Measurements from ENCODE around the gene PIK3R1. TPM values are rescaled to one million over a fixed set of nuclear protein-coding genes. Genes with fewer than 3 reads are reported as not detected.

The PIK3R1 gene
- total RNA-seq, 4 donors from 2014 or later = 44.9 to 222 (median 81.6) TPM

DNA sequence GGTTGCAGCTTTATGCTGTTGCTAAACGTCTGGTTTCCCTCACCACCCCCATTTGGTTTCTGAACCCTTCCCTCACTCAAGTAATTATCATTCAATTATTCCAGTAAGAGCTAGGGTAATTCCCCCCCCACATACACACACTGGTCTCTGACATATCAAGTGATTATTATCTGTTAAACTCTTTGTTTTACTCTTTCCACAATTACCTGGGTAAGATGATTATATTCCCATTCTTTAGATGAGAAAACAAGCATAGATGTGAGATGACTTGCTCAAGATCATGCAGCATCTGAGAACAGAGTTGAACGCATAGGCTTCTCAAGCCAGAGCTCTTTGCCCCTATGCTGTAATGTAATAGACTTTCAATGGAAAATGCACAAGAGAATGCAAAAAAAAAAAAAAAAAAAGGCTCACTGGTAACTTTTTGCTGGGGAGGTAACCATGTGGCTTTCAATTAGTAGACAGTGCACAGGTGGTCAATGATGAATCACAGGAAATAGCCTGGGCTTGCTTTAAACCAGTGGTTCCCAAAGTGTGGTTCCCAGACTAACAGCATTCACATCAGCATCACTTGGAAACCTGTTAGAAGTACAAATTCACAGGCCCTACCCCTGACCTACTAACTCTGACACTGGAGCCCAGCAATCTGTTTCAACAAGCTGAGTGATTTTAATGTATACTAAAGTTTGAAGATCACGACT is 87.6 kb downstream of the PIK3R1 start:
- DNase-seq = no peak
- WGBS, 2 donors (ENCODE audit: low coverage in 1 of 2) = 54 to 64% methylated on average over 3 of the region's 3 CpGs
- peaks cover 0 to 15% (median 5%) of the 10 kb centered on the region in 4 donors for H3K36me3 ChIP-seq
- no peaks in the 10 kb centered on the region for H3K9me3 ChIP-seq
- intact Hi-C loops (cut with DNase I; ENCODE audit: low total_unique reads) = no loop called here
- H3K4me1 ChIP-seq = no peaks in the 10 kb centered on the region
- H3K27me3 ChIP-seq = no peaks in the 10 kb centered on the region
- H3K27ac ChIP-seq = no peak overlapping the region
- TF ChIP-seq CTCF (IDR thresholded peaks at IDR 0.05) = no peak
- TF ChIP-seq EP300 (IDR thresholded peaks at IDR 0.05; ENCODE audit: low read depth) = no peak
- TF ChIP-seq POLR2AphosphoS5 (IDR thresholded peaks at IDR 0.05) = no peak
- no peak for TF ChIP-seq POLR2A (IDR thresholded peaks at IDR 0.05)
- in situ Hi-C loops (cut with MboI; ENCODE audit: low pct_ligation_motif_present in 1 of 4, low pct_unique_long_range_greater_than_20kb in 1 of 4, low sequenced_read_pairs in 3 of 4) = no loop called here
- H3K4me3 ChIP-seq = no peak overlapping the region

DNA sequence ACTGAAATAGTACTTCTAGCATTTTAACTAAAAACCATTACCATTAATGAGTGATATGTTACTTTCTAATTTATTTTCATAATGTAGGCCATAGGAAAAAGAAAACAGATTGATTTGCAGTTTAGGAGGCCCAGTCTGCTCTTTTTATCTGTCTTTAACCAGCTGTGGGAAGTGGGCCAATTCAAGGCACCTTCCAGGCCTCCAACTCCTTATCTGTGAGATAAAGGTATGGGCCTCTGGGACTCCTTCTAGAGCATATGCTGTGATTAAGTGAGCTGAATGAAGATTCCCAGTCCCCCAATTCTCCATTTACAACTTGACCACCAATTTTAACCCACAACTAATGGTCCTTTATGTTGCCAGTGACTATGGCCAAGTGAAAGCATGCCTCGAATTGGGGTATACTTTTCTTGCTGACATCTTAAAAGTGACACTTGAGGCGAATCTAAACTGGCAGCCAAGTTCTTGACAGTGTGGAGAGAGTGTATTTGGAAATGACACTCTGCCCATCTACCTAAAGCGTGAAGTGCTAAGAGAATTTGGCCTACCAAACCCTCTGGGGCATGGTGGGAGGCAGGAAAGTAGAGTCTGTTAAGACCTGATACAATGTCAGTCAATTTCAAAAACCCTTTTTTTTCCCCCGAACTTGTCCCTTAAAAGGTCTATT is 88.3 kb downstream of the PIK3R1 start:
- Histone ChIP-seq H3K27ac (no peak overlapping the region), H3K27me3 (no peaks in the 10 kb centered on the region), H3K36me3 (peaks cover 0 to 8% (median 2%) of the 10 kb centered on the region in 4 donors), H3K4me3 (no peak overlapping the region), H3K4me1 (no peaks in the 10 kb centered on the region), H3K9me3 (no peaks in the 10 kb centered on the region)
- in situ Hi-C loops (cut with MboI; ENCODE audit: low pct_ligation_motif_present in 1 of 4, low pct_unique_long_range_greater_than_20kb in 1 of 4, low sequenced_read_pairs in 3 of 4) = no loop called here
- intact Hi-C loops (cut with DNase I; ENCODE audit: low total_unique reads) = no loop called here
- TF ChIP-seq POLR2A (IDR thresholded peaks at IDR 0.05) = no peak
- TF ChIP-seq EP300 (IDR thresholded peaks at IDR 0.05; ENCODE audit: low read depth) = no peak
- no peak for TF ChIP-seq CTCF (IDR thresholded peaks at IDR 0.05)
- TF ChIP-seq POLR2AphosphoS5 (IDR thresholded peaks at IDR 0.05) = no peak
- 43 to 84% methylated on average over 1 to 4 of the region's 4 CpGs for WGBS, 2 donors (ENCODE audit: low coverage in 1 of 2)
- no peak for DNase-seq

GRCh38 chr5:68304421-68305052 is 89.0 kb downstream of the PIK3R1 start:
- Histone ChIP-seq H3K27me3 (no peaks in the 10 kb centered on the region), H3K4me1 (no peaks in the 10 kb centered on the region), H3K9me3 (no peaks in the 10 kb centered on the region), H3K27ac (no peak overlapping the region), H3K36me3 (peaks cover 0 to 4% (median 0%) of the 10 kb centered on the region in 4 donors), H3K4me3 (no peak overlapping the region)
- in situ Hi-C loops (cut with MboI; ENCODE audit: low pct_ligation_motif_present in 1 of 4, low pct_unique_long_range_greater_than_20kb in 1 of 4, low sequenced_read_pairs in 3 of 4) (no loop called here), intact Hi-C loops (cut with DNase I; ENCODE audit: low total_unique reads) (no loop called here)
- DNase-seq = no peak
- 58 to 63% methylated on average over 3 of the region's 3 CpGs for WGBS, 2 donors (ENCODE audit: low coverage in 1 of 2)
- TF ChIP-seq CTCF (IDR thresholded peaks at IDR 0.05) = no peak
- no peak for TF ChIP-seq POLR2A (IDR thresholded peaks at IDR 0.05)
- no peak for TF ChIP-seq POLR2AphosphoS5 (IDR thresholded peaks at IDR 0.05)
- no peak for TF ChIP-seq EP300 (IDR thresholded peaks at IDR 0.05; ENCODE audit: low read depth)

GRCh38 chr5:68305223-68305870 is 89.8 kb downstream of the PIK3R1 start:
- H3K9me3 ChIP-seq = no peaks in the 10 kb centered on the region
- no peak for DNase-seq
- H3K4me3 ChIP-seq = no peak overlapping the region
- H3K36me3 ChIP-seq = no peaks in the 10 kb centered on the region
- H3K27ac ChIP-seq = no peak overlapping the region
- H3K27me3 ChIP-seq = no peaks in the 10 kb centered on the region
- no peak for TF ChIP-seq EP300 (IDR thresholded peaks at IDR 0.05; ENCODE audit: low read depth)
- no peak for TF ChIP-seq CTCF (IDR thresholded peaks at IDR 0.05)
- TF ChIP-seq POLR2AphosphoS5 (IDR thresholded peaks at IDR 0.05) = no peak
- no peak for TF ChIP-seq POLR2A (IDR thresholded peaks at IDR 0.05)
- H3K4me1 ChIP-seq = no peaks in the 10 kb centered on the region
- in situ Hi-C loops (cut with MboI; ENCODE audit: low pct_ligation_motif_present in 1 of 4, low pct_unique_long_range_greater_than_20kb in 1 of 4, low sequenced_read_pairs in 3 of 4) (no loop called here), intact Hi-C loops (cut with DNase I; ENCODE audit: low total_unique reads) (no loop called here)
- WGBS, 2 donors (ENCODE audit: low coverage in 1 of 2) = 24 to 29% methylated on average over 1 of the region's 1 CpG
